Gastrocnemius medialis (tissue), 4 donors: ENCODE results near the gene NFE2L3. TPM values are rescaled to one million over a fixed set of nuclear protein-coding genes. Genes with fewer than 3 reads are reported as not detected.
A peak's percentile ranks its signal among the peaks of the same experiment; 100 is the strongest.
"Not testable (repeated sequence)": the region's sequence is repeated elsewhere in the genome, so short reads cannot be mapped to it uniquely, and the experiment has no call there.

Experiments used
- ATAC-seq, 2 donors: fragments of 150-250 bp; one replicate each; pipeline ENCODE4 v1.9.1; 2016
- DNase-seq, 2 donors: peaks; one replicate each; pipeline ENCODE4 v3.0.0-alpha.2; 2019
- H3K27ac ChIP-seq, 4 donors: fragments of 200-600 bp; sonication (generic); 1 replicate in 1 of 4; 2 replicates in 3 of 4; pipeline ENCODE4 v1.5.1; 2016 to 2018; ENCODE audit warnings: mild to moderate bottlenecking in 2 of 4, moderate library complexity in 1 of 4
- H3K27me3 ChIP-seq, 3 donors: fragments of 200-600 bp; sonication (generic) in 2 of 3; 1 replicate in 1 of 3; 2 replicates in 2 of 3; pipeline versions ENCODE4 v1.5.1 to v1.6.0; 2016 to 2019; ENCODE audit warnings: mild to moderate bottlenecking in 1 of 3, moderate library complexity in 1 of 3
- H3K36me3 ChIP-seq, 2 donors: fragments of 200-600 bp; sonication (generic) in 1 of 2; one replicate each; pipeline ENCODE4 v1.5.1; 2017 to 2018
- H3K4me1 ChIP-seq, 2 donors: fragments of 200-600 bp; sonication (generic) in 1 of 2; one replicate each; pipeline ENCODE4 v1.5.1; 2016 to 2017; ENCODE audit warnings: mild to moderate bottlenecking in 2 of 2
- H3K4me3 ChIP-seq, 4 donors: fragments of 200-600 bp; sonication (generic) in 3 of 4; 1 replicate in 1 of 4; 2 replicates in 3 of 4; pipeline ENCODE4 v1.5.1; 2016 to 2019; ENCODE audit warnings: mild to moderate bottlenecking in 2 of 4
- H3K9me3 ChIP-seq, 3 donors: fragments of 200-600 bp; sonication (generic) in 2 of 3; 1 replicate in 1 of 3; 2 replicates in 2 of 3; pipeline ENCODE4 v1.5.1; 2016 to 2019
- CTCF ChIP-seq, 5 experiments: fragments of 450-650 bp in 3 of 5; fragments of 200-600 bp in 2 of 5; sonication (generic) in 2 of 5; IDR thresholded peaks in 4 of 5; conservative IDR thresholded peaks in 1 of 5; 1 replicate in 4 of 5; 2 replicates in 1 of 5; pipeline ENCODE4 v1.5.1; 2016 to 2019; ENCODE audit warnings: antibody characterized with exemption in 5 of 5, mild to moderate bottlenecking in 3 of 5, moderate library complexity in 3 of 5
- POLR2A ChIP-seq, 2 donors: fragments of 450-650 bp; IDR thresholded peaks; one replicate each; pipeline ENCODE4 v1.6.1; 2017; ENCODE audit warnings: antibody characterized with exemption in 2 of 2, mild to moderate bottlenecking in 2 of 2, moderate library complexity in 2 of 2
- in situ Hi-C, 4 donors: fragments of 200-750 bp; cut with MboI; loops; one replicate each; pipeline versions ENCODE4 v1.15.0 to v1.8.0; 2017; ENCODE audit warnings: low sequenced_read_pairs in 4 of 4
- intact Hi-C: fragments of 100-400 bp; cut with DNase I; formaldehyde crosslinking; loops from one replicate; pipeline ENCODE4 v1.15.1; 2023; ENCODE audit warnings: low total_unique reads
- total RNA-seq, 4 donors: library from RNA; depleted of rRNA; stranded (reverse); fragments of >200 nt; gene quantifications; one replicate each; pipeline versions ENCODE4 v1.1.0 to v1.2.3, GENCODE V29; 2016

NFE2L3 gene
- total RNA-seq, 4 donors from 2014 or later = 1.1 to 6.2 (median 1.7) TPM

- TF ChIP-seq POLR2A (IDR thresholded peaks at IDR 0.05) (no peak), CTCF (IDR thresholded peaks at IDR 0.05 in 4 of 5, conservative IDR thresholded peaks at IDR 0.05 in 1 of 5) (no peak)
- H3K9me3 ChIP-seq = no peaks in the 10 kb centered on the region
- intact Hi-C loops (loop anchor here (10.0 kb wide), 1 partner anchor 97 kb away; no protein-coding TSS in a partner anchor), in situ Hi-C loops (loop anchor here in 3 of 4 donors (10.0 to 25.0 kb wide), 4 partner anchors 97 to 996 kb away; partner anchors contain the start of gene HOXA11 (in 2 of the 3))
- no peak overlapping the region for H3K4me3 ChIP-seq
- peaks cover 5 to 100% of the 10 kb centered on the region in 2 donors for H3K36me3 ChIP-seq
- no peaks in the 10 kb centered on the region for H3K27me3 ChIP-seq
- ATAC-seq (no peak), DNase-seq (no peak)
- H3K4me1 ChIP-seq = peaks cover 39 to 58% of the 10 kb centered on the region in 2 donors
- H3K27ac ChIP-seq = no peak overlapping the region
These were observed 39.4 kb downstream of the NFE2L3 start for GRCh38 chr7:26191233-26191973.

GRCh38 chr7:26191974-26192479, 40.0 kb downstream of the NFE2L3 start:
- no peaks in the 10 kb centered on the region for H3K9me3 ChIP-seq
- in situ Hi-C loops (loop anchor here in 3 of 4 donors (10.0 to 25.0 kb wide), 4 partner anchors 97 to 995 kb away; partner anchors contain the start of gene HOXA11 (in 2 of the 3)), intact Hi-C loops (loop anchor here (10.0 kb wide), 1 partner anchor 97 kb away; no protein-coding TSS in a partner anchor)
- no peak overlapping the region for H3K4me3 ChIP-seq
- peak overlapping the region in 3 of 4 donors; percentile 5 to 20 (median 12) for H3K27ac ChIP-seq
- H3K27me3 ChIP-seq = no peaks in the 10 kb centered on the region
- no peak for ATAC-seq
- peaks cover 5 to 100% of the 10 kb centered on the region in 2 donors for H3K36me3 ChIP-seq
- TF ChIP-seq CTCF (IDR thresholded peaks at IDR 0.05 in 4 of 5, conservative IDR thresholded peaks at IDR 0.05 in 1 of 5) = no peak
- no peak for TF ChIP-seq POLR2A (IDR thresholded peaks at IDR 0.05)
- no peak for DNase-seq
- peaks cover 40 to 62% of the 10 kb centered on the region in 2 donors for H3K4me1 ChIP-seq

- H3K4me1 ChIP-seq = peaks cover 46 to 64% of the 10 kb centered on the region in 2 donors
- no peaks in the 10 kb centered on the region for H3K9me3 ChIP-seq
- intact Hi-C loops (loop anchor here (10.0 kb wide), 1 partner anchor 98 kb away; no protein-coding TSS in a partner anchor), in situ Hi-C loops (loop anchor here in 3 of 4 donors (10.0 to 25.0 kb wide), 4 partner anchors 98 to 995 kb away; partner anchors contain the start of gene HOXA11 (in 2 of the 3))
- no peak overlapping the region for H3K4me3 ChIP-seq
- ATAC-seq = no peak
- no peaks in the 10 kb centered on the region for H3K27me3 ChIP-seq
- TF ChIP-seq POLR2A (IDR thresholded peaks at IDR 0.05) (no peak), CTCF (IDR thresholded peaks at IDR 0.05 in 4 of 5, conservative IDR thresholded peaks at IDR 0.05 in 1 of 5) (no peak)
- H3K27ac ChIP-seq = peak overlapping the region in 2 of 4 donors; percentile 12 to 20
- DNase-seq = no peak
- H3K36me3 ChIP-seq = peaks cover 5 to 100% of the 10 kb centered on the region in 2 donors
These were observed 40.6 kb downstream of the NFE2L3 start for GRCh38 chr7:26192485-26193087.

- H3K9me3 ChIP-seq = no peaks in the 10 kb centered on the region
- DNase-seq (no peak), ATAC-seq (no peak)
- H3K36me3 ChIP-seq = peaks cover 5 to 90% of the 10 kb centered on the region in 2 donors
- no peak overlapping the region for H3K4me3 ChIP-seq
- TF ChIP-seq CTCF (IDR thresholded peaks at IDR 0.05 in 4 of 5, conservative IDR thresholded peaks at IDR 0.05 in 1 of 5) (no peak), POLR2A (IDR thresholded peaks at IDR 0.05) (no peak)
- H3K27me3 ChIP-seq = no peaks in the 10 kb centered on the region
- intact Hi-C loops (loop anchor here (10.0 kb wide), 1 partner anchor 99 kb away; no protein-coding TSS in a partner anchor), in situ Hi-C loops (loop anchor here in 3 of 4 donors (10.0 to 25.0 kb wide), 4 partner anchors 99 to 994 kb away; partner anchors contain the start of gene HOXA11 (in 2 of the 3))
- H3K27ac ChIP-seq = peak overlapping the region; percentile 5 to 38 (median 23)
- peaks cover 50 to 66% of the 10 kb centered on the region in 2 donors for H3K4me1 ChIP-seq
These were observed 41.6 kb downstream of the NFE2L3 start for GRCh38 chr7:26193432-26194207.

- H3K4me3 ChIP-seq, H3K9me3 ChIP-seq, ATAC-seq, DNase-seq, H3K27me3 ChIP-seq: not testable (repeated sequence)
- H3K4me1 ChIP-seq = peaks cover 50 to 64% of the 10 kb centered on the region in 2 donors
- H3K27ac ChIP-seq = peak overlapping the region in 3 of 4 donors; percentile 26 to 98 (median 64)
- in situ Hi-C loops (loop anchor here in 3 of 4 donors (10.0 to 25.0 kb wide), 4 partner anchors 100 to 993 kb away; partner anchors contain the start of gene HOXA11 (in 2 of the 3)), intact Hi-C loops (loop anchor here (10.0 kb wide), 1 partner anchor 100 kb away; no protein-coding TSS in a partner anchor)
- peaks cover 5 to 79% of the 10 kb centered on the region in 2 donors for H3K36me3 ChIP-seq
These were observed 42.8 kb downstream of the NFE2L3 start for GRCh38 chr7:26194764-26195163.
